Measurements from ENCODE around the gene RPA3.

Gene RPA3

GRCh38 chr7:7613210-7613609 is 105.2 kb downstream of the RPA3 start:
- no peak for DNase-seq (ENCODE audit: low spot score)
- TF ChIP-seq CTCF (IDR thresholded peaks at IDR 0.05; ENCODE audit: extremely low read depth, missing control alignments): no peak

GRCh38 chr7:7612519-7612918 is 105.9 kb downstream of the RPA3 start:
- no peak for TF ChIP-seq CTCF (IDR thresholded peaks at IDR 0.05; ENCODE audit: extremely low read depth, missing control alignments)
- DNase-seq (ENCODE audit: low spot score): no peak

GRCh38 chr7:7609330-7609729 is 109.1 kb downstream of the RPA3 start:
- no peak for TF ChIP-seq CTCF (IDR thresholded peaks at IDR 0.05; ENCODE audit: extremely low read depth, missing control alignments)
- no peak for DNase-seq (ENCODE audit: low spot score)

GRCh38 chr7:7607010-7607409 is 111.4 kb downstream of the RPA3 start:
- DNase-seq (ENCODE audit: low spot score): no peak
- no peak for TF ChIP-seq CTCF (IDR thresholded peaks at IDR 0.05; ENCODE audit: extremely low read depth, missing control alignments)

- no peak for TF ChIP-seq CTCF (IDR thresholded peaks at IDR 0.05; ENCODE audit: extremely low read depth, missing control alignments)
Observed at GRCh38 chr7:7596176-7596575, 122.2 kb downstream of the RPA3 start.

GRCh38 chr7:7595451-7595850 is 123.0 kb downstream of the RPA3 start:
- no peak for TF ChIP-seq CTCF (IDR thresholded peaks at IDR 0.05; ENCODE audit: extremely low read depth, missing control alignments)
- DNase-seq (ENCODE audit: low spot score): no peak

More at GRCh38 chr7:7596176-7596575, 122.2 kb downstream of the RPA3 start:
- DNase-seq (ENCODE audit: low spot score): no peak

All from GM20000 (cell line).